ENCODE measurements around the gene NDUFS7.

- TF ChIP-seq, protein P1, sequence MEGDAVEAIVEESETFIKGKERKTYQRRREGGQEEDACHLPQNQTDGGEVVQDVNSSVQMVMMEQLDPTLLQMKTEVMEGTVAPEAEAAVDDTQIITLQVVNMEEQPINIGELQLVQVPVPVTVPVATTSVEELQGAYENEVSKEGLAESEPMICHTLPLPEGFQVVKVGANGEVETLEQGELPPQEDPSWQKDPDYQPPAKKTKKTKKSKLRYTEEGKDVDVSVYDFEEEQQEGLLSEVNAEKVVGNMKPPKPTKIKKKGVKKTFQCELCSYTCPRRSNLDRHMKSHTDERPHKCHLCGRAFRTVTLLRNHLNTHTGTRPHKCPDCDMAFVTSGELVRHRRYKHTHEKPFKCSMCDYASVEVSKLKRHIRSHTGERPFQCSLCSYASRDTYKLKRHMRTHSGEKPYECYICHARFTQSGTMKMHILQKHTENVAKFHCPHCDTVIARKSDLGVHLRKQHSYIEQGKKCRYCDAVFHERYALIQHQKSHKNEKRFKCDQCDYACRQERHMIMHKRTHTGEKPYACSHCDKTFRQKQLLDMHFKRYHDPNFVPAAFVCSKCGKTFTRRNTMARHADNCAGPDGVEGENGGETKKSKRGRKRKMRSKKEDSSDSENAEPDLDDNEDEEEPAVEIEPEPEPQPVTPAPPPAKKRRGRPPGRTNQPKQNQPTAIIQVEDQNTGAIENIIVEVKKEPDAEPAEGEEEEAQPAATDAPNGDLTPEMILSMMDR (IDR thresholded peaks at IDR 0.05), result no peak
- no peak for TF ChIP-seq POLR2A (IDR thresholded peaks at IDR 0.05)
Measured at GRCh38 chr19:1425102-1425837, 41.6 kb downstream of the NDUFS7 start.
